ENCODE data around the gene POMT1. TPM values are rescaled to one million over a fixed set of nuclear protein-coding genes. Genes with fewer than 3 reads are reported as not detected.
A peak's percentile ranks its signal among the peaks of the same experiment; 100 is the strongest.

The POMT1 gene
- total and polyA plus RNA-seq, 2 donors (not counting 3 experiments of a cell fraction or from before 2014, with no cell fraction given) = 44.7 to 53.9 TPM

DNA sequence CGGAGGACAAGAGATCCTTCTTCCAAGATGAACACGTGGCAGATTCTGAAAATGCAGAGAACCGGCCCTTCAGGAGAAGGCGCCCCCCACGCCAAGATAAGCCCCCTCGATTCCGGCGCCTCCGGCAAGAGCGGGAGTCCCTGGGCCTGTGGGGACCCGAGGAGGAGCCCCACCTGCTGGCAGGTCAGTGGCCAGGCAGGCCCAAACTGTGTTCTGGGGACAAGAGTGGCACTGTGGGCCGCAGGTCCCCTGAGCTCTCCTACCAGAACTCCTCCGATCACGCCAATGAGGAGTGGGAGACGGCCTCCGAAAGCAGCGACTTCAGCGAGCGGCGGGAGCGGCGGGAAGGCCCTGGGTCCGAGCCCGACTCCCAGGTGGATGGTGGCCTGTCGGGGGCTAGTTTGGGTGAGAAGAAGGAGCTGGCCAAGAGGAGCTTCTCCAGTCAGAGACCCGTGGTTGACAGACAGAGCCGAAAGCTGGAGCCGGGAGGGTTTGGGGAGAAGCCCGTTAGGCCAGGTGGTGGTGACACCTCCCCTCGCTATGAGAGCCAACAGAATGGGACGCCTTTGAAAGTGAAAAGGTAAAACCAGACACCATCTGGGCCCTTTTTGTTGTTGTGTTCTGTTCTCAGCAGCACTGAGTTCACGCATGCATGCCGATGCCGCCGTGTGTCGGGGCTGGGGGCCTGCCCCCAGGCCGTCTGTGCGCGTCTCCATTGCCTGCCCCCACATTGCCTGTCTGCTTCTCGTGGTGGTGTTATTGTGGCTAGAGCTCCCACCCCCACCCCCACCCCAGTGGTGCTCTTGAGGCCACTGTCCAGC is 26.6 kb upstream of the POMT1 start:
- no peak for TF ChIP-seq JUN (IDR thresholded peaks at IDR 0.05; ENCODE audit: borderline replicate concordance, insufficient read depth, insufficient read length, low read depth)
- TF ChIP-seq, protein P1, sequence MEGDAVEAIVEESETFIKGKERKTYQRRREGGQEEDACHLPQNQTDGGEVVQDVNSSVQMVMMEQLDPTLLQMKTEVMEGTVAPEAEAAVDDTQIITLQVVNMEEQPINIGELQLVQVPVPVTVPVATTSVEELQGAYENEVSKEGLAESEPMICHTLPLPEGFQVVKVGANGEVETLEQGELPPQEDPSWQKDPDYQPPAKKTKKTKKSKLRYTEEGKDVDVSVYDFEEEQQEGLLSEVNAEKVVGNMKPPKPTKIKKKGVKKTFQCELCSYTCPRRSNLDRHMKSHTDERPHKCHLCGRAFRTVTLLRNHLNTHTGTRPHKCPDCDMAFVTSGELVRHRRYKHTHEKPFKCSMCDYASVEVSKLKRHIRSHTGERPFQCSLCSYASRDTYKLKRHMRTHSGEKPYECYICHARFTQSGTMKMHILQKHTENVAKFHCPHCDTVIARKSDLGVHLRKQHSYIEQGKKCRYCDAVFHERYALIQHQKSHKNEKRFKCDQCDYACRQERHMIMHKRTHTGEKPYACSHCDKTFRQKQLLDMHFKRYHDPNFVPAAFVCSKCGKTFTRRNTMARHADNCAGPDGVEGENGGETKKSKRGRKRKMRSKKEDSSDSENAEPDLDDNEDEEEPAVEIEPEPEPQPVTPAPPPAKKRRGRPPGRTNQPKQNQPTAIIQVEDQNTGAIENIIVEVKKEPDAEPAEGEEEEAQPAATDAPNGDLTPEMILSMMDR (IDR thresholded peaks at IDR 0.05; ENCODE audit: extremely low read depth in 1 of 2, insufficient read depth in 1 of 2, low read depth in 1 of 2, low read length in 2 of 2) = peak; percentile 11 to 47
- intact Hi-C loops (cut with micrococcal nuclease) = loop anchor here (5.0 kb wide), 1 partner anchor 109 kb away; no protein-coding TSS in a partner anchor
- Histone ChIP-seq H3K27me3 (ENCODE audit: control insufficient read depth in 2 of 2, insufficient read depth in 2 of 2, low read length in 2 of 2) (no peaks in the 10 kb centered on the region), H3K9me1 (replicated peaks; ENCODE audit: control insufficient read depth, extremely low read depth, insufficient read depth, low read length) (no peaks in the 10 kb centered on the region), H3K27ac (ENCODE audit: insufficient read depth, low read depth, low read length) (no peak overlapping the region), H3K9ac (replicated peaks; ENCODE audit: extremely low read depth, insufficient read depth, low read length) (no peak overlapping the region), H3K79me2 (ENCODE audit: control insufficient read depth, insufficient read depth, low read length) (peaks cover 27% of the 10 kb centered on the region), H3K36me3 (ENCODE audit: control insufficient read depth in 2 of 2, extremely low read depth in 1 of 2, insufficient read depth in 2 of 2, low read length in 2 of 2) (peaks cover 35 to 67% of the 10 kb centered on the region in 2 experiments), H3K9me3 (replicated peaks; ENCODE audit: control insufficient read depth, insufficient read depth, low read length) (no peaks in the 10 kb centered on the region), H3K4me1 (ENCODE audit: control insufficient read depth, extremely low read depth, insufficient read depth, low read length) (no peaks in the 10 kb centered on the region), H3K4me3 (replicated peaks in 1 of 3; ENCODE audit: insufficient read depth in 1 of 3, low read depth in 1 of 3, low read length in 3 of 3) (no peak overlapping the region), H4K20me1 (replicated peaks; ENCODE audit: control insufficient read depth, extremely low read depth, insufficient read depth, low read length) (peaks cover 4% of the 10 kb centered on the region), H3K4me2 (ENCODE audit: insufficient read depth, low read length) (no peak overlapping the region), H2AFZ (ENCODE audit: low read depth, low read length) (no peak overlapping the region)
- POLR2A ChIA-PET = no interaction called here
- no peak for DNase-seq (ENCODE audit: low read depth, low spot score)
- no peak for FAIRE-seq
- CTCF ChIA-PET = interaction anchor here (0.5 to 5.7 kb wide), 2 partner anchors 109 to 126 kb away, joined by 3 to 35 read pairs; no protein-coding TSS in a partner anchor
- no TSS peak for BruUV-seq (replicated peaks)
- dilution Hi-C loops (cut with MboI; ENCODE audit: extremely low pct_ligation_motif_present, low sequenced_read_pairs) = no loop called here

DNA sequence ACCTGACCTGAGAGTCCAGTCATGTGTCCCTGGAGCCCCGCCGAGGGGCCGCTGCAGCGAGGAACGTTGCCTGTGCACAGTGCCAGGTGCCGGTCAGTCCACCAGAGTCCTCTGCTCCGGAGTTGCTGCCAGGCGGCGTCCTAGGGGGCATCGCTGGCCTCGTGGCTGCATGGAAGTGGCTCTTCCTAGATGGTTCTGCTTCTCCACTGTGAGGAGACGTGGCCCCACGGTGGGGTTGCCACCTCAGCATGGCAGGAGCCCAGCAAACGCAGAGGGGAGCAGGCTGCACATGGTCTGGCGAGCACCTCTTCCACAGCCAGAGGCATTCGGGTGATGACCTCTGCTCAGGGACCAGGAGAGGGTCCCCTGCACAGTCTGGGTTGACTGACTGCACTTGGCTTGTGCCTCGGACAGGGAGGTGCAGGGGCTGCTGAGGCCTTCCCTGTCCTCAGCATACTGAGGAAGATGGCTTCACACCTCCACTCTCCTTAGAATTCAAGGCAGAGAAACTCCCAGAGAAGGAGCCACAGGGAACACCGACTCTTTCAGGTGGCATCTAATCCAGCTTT is 25.9 kb upstream of the POMT1 start:
- H3K36me3 ChIP-seq (ENCODE audit: control insufficient read depth in 2 of 2, extremely low read depth in 1 of 2, insufficient read depth in 2 of 2, low read length in 2 of 2) = peaks cover 38 to 67% of the 10 kb centered on the region in 2 experiments
- intact Hi-C loops (cut with micrococcal nuclease) = loop anchor here (5.0 kb wide), 1 partner anchor 110 kb away; no protein-coding TSS in a partner anchor
- POLR2A ChIA-PET = no interaction called here

More for the DNA sequence above, 25.9 kb upstream of the POMT1 start:
- DNase-seq (ENCODE audit: low read depth, low spot score) (no peak), FAIRE-seq (no peak)
- Histone ChIP-seq H2AFZ (ENCODE audit: low read depth, low read length) (no peak overlapping the region), H3K4me1 (ENCODE audit: control insufficient read depth, extremely low read depth, insufficient read depth, low read length) (no peaks in the 10 kb centered on the region), H3K79me2 (ENCODE audit: control insufficient read depth, insufficient read depth, low read length) (peaks cover 21% of the 10 kb centered on the region), H3K9ac (replicated peaks; ENCODE audit: extremely low read depth, insufficient read depth, low read length) (no peak overlapping the region), H3K27me3 (ENCODE audit: control insufficient read depth in 2 of 2, insufficient read depth in 2 of 2, low read length in 2 of 2) (no peaks in the 10 kb centered on the region), H3K9me3 (replicated peaks; ENCODE audit: control insufficient read depth, insufficient read depth, low read length) (no peaks in the 10 kb centered on the region), H3K4me3 (replicated peaks in 1 of 3; ENCODE audit: insufficient read depth in 1 of 3, low read depth in 1 of 3, low read length in 3 of 3) (no peak overlapping the region), H3K4me2 (ENCODE audit: insufficient read depth, low read length) (no peak overlapping the region), H3K9me1 (replicated peaks; ENCODE audit: control insufficient read depth, extremely low read depth, insufficient read depth, low read length) (no peaks in the 10 kb centered on the region), H4K20me1 (replicated peaks; ENCODE audit: control insufficient read depth, extremely low read depth, insufficient read depth, low read length) (peaks cover 4% of the 10 kb centered on the region), H3K27ac (ENCODE audit: insufficient read depth, low read depth, low read length) (no peak overlapping the region)
- dilution Hi-C loops (cut with MboI; ENCODE audit: extremely low pct_ligation_motif_present, low sequenced_read_pairs) = no loop called here
- CTCF ChIA-PET = interaction anchor here (0.5 to 5.7 kb wide), 2 partner anchors 109 to 127 kb away, joined by 3 to 35 read pairs; no protein-coding TSS in a partner anchor
- no TSS peak for BruUV-seq (replicated peaks)
- TF ChIP-seq, protein P1 (IDR thresholded peaks at IDR 0.05; ENCODE audit: extremely low read depth in 1 of 2, insufficient read depth in 1 of 2, low read depth in 1 of 2, low read length in 2 of 2) = no peak
- TF ChIP-seq POLR2A (IDR thresholded peaks at IDR 0.05; ENCODE audit: low read depth, low read length) (no peak), FOS (IDR thresholded peaks at IDR 0.05; ENCODE audit: borderline replicate concordance, insufficient read depth, low read length) (no peak), POLR2AphosphoS5 (IDR thresholded peaks at IDR 0.05; ENCODE audit: insufficient read depth, low read depth, low read length) (no peak), MYC (IDR thresholded peaks at IDR 0.05; ENCODE audit: low read depth, low read length) (no peak), GATA2 (IDR thresholded peaks at IDR 0.05; ENCODE audit: insufficient read depth, insufficient read length, low read depth, low read length) (no peak), EZH2 (IDR thresholded peaks at IDR 0.05; ENCODE audit: borderline replicate concordance, low read depth, low read length, severe bottlenecking) (no peak), JUN (IDR thresholded peaks at IDR 0.05; ENCODE audit: borderline replicate concordance, insufficient read depth, insufficient read length, low read depth) (no peak)
- TF ChIP-seq, protein P2, sequence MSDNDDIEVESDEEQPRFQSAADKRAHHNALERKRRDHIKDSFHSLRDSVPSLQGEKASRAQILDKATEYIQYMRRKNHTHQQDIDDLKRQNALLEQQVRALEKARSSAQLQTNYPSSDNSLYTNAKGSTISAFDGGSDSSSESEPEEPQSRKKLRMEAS (IDR thresholded peaks at IDR 0.05; ENCODE audit: insufficient read depth, insufficient read length) = no peak
